Prostate gland (tissue), 2 donors: ENCODE measurements around the gene KRT76.

Source experiments
- CTCF ChIP-seq, 4 experiments: fragments of 200-600 bp in 2 of 4; fragments of 450-650 bp in 2 of 4; sonication (generic) in 2 of 4; IDR thresholded peaks; 1 replicate in 3 of 4; 2 replicates in 1 of 4; pipeline ENCODE4 v1.5.1; 2016 to 2019; ENCODE audit warnings: antibody characterized with exemption in 4 of 4, mild to moderate bottlenecking in 2 of 4, moderate library complexity in 2 of 4
- POLR2A ChIP-seq: fragments of 450-650 bp; IDR thresholded peaks from one replicate; pipeline ENCODE4 v1.6.1; 2016; ENCODE audit warnings: antibody characterized with exemption, mild to moderate bottlenecking
- POLR2AphosphoS5 ChIP-seq: sonication (generic); formaldehyde crosslinking; IDR thresholded peaks from one replicate; pipeline ENCODE4 v1.6.1; 2017; ENCODE audit warnings: antibody characterized with exemption

DNA sequence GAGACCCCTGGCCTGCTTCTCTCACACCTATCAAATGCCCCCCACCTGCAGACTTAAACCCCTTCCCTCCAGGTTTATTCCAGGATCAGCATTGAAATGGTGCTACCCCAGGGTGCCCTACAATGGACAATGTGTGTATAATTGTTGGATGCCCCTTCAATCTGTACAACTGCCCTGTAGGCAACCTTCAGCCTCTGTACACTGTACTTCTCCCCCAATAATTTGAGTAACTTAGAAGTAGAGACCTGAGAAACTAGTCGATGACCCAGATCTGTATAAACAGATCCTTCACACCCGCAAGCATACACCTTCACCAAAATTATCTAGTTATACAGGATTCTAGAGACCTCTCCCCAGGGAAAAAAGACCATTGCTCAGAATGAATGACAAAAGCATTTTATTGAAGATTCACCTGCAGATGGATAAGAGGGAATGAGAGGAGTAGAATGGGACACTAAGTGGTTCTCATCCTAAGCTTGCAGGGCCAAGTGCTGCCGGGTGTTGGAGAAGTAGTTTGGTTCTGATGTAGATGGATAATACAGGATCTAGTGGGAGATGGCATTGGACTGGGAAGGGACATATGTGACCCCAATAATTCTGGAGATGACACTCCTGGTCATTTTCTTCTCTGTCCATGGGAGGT, 29.1 kb upstream of the KRT76 start:
- TF ChIP-seq CTCF (IDR thresholded peaks at IDR 0.05), result no peak
- no peak for TF ChIP-seq POLR2AphosphoS5
- no peak for TF ChIP-seq POLR2A
